ENCODE results near the gene STPG2. TPM values are rescaled to one million over a fixed set of nuclear protein-coding genes. Genes with fewer than 3 reads are reported as not detected.
A peak's percentile ranks its signal among the peaks of the same experiment; 100 is the strongest.

STPG2 gene
- total RNA-seq, 1 experiment from 2014 or later = not detected

GRCh38 chr4:97828646-97829045 lies 314.6 kb downstream of the STPG2 start:
- DNase-seq (ENCODE audit: low spot score) = no peak

DNA sequence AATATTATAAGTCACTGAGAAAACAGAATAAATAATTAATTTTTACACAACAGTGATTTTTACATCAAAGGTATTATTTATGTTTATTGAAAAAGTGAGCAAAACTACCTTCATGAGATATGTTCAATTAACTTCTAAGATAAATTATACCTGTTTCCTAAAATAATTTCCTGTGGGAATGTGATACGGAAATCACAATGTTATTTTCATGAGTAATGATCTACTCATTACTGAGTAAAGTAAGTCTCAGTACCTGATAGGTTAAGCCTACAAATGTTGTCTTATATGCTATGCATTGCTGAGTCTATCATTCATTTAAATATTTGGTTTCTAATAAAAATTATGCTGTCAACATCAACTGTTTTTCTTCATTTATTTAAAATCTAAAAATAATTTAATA lies 324.0 kb downstream of the STPG2 start:
- DNase-seq (ENCODE audit: low spot score) = no peak

DNA sequence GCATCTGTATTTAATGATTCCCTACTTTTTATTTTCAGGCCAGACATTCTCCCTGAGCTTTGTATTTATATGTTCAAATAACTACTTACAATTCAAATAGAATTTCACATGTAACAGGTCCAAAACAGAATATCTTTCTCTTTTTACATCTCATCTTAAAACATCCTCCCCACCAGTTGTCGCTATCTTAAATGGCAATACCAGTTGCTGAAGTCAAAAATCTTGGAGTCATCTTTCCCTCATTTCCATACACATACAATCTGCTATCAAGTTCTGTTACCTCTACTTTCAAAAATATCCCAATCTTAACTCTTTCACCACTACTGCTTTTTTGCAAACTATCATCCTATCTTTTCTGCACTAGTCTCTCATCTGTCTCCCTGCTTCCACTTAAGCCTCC lies 330.5 kb downstream of the STPG2 start:
- no peak for DNase-seq (ENCODE audit: low spot score)

- no peak for DNase-seq (ENCODE audit: low spot score)
Measured at GRCh38 chr4:97786306-97786920, 356.9 kb downstream of the STPG2 start.

- DNase-seq (ENCODE audit: low spot score) = no peak
Measured at GRCh38 chr4:97778174-97778573, 365.1 kb downstream of the STPG2 start.

GRCh38 chr4:97774347-97774989 lies 368.8 kb downstream of the STPG2 start:
- DNase-seq (ENCODE audit: low spot score) = no peak

DNA sequence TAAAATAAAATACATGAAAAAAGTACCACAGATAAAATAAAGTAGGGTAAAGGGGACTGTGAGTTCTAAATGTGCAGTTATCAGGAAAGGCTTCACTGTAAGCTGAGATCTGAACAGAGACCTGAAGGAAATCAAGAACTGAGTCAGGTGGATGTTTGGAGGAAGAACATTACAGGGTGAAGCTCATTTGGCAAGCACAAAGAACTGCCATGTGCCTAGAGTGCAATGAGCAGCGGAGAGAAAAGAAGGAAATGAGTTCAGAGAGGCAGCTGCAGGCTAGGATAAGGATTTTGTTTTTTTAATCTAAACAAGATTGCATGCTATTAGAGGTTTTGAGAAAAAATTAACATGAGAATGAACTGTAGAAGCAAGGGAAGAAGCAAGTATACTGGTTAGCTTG lies 373.1 kb downstream of the STPG2 start:
- DNase-seq (ENCODE audit: low spot score) = no peak

DNA sequence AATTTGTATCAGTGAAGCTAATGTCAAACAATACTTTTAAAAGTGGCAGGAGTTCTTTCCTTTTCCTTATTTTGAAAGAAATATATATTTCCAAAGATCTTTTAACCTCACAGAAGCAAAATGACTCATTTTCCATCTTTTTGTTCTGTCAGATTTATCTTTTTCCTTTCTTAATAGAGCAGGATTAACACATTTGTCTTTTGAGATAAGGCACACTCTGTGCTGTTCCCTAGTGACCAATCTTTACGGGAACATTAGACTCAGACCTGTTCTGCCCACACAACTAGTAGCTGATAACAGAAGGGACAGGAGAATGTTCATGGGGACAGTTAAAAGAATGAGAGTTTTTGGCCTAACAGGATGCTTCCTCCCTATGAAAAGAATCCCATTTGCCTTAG lies 381.2 kb downstream of the STPG2 start:
- no peak for DNase-seq (ENCODE audit: low spot score)

DNA sequence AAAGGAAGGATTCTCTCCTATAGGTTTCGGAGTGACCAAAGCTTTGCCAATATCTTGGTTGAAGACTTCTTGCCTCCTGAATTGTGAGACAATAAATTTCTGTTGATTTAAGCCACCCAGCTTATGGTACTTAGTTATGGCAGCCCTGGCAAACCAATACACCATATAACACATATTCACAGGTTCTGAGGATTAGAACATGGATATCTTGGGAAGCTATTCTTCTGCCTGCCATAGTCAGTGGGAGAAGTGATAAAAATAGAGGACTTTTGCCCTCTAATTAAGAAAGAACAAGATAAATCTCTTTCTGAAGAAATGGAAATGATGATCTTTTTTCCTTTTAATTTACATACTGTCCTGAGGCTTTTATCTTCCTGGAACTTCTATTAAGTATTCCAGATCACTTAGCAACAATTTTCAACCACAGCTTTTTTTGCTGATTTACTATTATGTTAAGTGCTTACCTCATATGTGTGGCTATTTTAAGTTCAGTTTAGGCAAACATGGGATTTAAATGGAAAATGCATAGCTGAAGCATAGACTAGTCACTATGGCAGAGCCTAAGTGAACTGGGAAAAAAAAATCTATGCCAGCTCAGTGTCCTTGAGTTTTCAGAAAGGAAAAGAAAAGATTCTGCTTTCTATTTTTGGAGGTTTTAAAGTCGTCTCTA lies 381.7 kb downstream of the STPG2 start:
- DNase-seq (ENCODE audit: low spot score) = no peak

DNA sequence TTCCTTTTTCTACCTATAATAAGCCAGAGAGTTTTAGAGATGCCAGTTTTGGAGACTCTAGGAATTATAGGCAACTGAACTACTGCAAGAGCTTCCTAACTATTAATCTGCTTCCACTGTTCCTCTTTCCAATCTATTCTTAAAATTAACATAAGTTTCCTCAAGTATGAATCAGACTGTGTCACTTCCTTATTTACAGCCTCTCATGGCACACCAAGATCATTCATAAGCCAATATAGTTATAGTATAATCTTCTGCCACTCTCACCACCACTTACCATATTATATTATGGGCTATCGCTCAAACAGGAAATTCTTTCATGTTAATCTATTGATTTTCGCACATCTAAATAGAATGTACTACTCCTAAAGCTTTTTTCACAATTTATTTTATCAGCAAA lies 383.5 kb downstream of the STPG2 start:
- no peak for DNase-seq (ENCODE audit: low spot score)

DNA sequence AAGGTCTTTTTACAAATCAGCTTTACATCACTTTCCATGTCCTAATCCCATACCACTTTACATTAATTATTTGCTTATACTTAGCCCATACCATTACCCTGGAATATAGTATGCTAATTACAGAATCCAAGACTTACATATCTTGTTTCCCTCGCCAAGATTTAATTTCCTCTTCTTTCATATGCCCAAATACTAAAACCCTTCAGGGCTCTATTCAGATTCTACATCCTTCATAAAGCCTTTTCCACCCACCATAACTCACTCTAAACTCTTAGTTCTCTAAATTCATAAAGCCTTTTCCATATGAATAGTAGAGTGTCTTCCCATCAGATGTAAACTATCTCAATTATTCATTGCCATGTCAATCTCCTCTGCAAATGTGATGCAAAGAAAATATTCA lies 390.7 kb downstream of the STPG2 start:
- no peak for DNase-seq (ENCODE audit: low spot score)

GRCh38 chr4:97747945-97748344 lies 395.3 kb downstream of the STPG2 start:
- no peak for DNase-seq (ENCODE audit: low spot score)

DNA sequence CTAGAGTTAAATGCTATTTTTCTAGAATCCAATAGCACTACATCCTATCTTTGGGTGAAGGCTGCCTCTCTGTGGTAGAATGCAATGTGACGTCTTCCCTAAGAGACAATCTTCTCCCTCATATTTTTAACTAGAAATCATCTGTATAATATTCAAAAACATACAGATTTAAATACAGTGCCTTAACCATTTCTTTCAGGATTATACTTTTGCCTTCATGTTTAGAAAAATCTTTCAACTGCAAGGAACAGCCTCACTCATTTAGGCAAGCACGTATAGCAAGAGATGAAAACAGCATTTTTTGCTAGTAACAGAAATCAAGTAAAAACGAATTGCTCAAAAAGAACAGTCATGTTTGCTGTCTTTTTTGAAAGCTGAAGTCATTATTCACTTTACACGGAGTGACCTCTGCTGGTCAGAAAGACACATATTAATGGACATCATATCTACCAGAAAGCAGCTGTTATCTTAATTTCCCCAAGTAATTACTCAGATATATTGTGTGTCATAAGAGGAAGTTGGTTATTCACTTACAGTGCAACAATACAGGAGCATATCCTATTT lies 422.3 kb downstream of the STPG2 start:
- peak; percentile 32 for DNase-seq (ENCODE audit: low spot score)

GRCh38 chr4:97691111-97691605 lies 452.1 kb downstream of the STPG2 start:
- no peak for DNase-seq (ENCODE audit: low spot score)

- no peak for DNase-seq (ENCODE audit: low spot score)
Measured at GRCh38 chr4:97670703-97671269, 472.5 kb downstream of the STPG2 start.

GRCh38 chr4:97665553-97665952 lies 477.7 kb downstream of the STPG2 start:
- DNase-seq (ENCODE audit: low spot score) = no peak

DNA sequence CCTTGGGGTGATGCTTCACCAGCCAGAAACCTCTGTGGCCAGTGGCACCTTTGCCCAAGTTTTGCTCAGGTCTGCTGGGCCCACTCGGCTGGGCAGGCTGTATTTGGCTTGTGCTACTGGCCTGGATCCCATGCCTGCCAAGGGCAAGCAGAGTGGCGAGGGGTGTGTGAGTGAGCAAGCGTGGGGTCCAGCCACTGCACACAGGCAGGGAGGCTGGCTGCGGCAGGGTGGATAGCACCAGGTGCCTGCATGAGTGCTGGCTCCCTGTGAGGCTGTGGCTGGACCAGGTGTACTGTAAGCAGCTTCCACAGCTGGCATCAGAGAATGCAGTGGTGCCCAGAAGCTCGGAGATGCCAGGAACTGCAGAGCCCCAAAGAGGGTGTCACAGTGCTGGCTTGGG lies 478.5 kb downstream of the STPG2 start:
- no peak for DNase-seq (ENCODE audit: low spot score)

GRCh38 chr4:97662133-97662532 lies 481.1 kb downstream of the STPG2 start:
- DNase-seq (ENCODE audit: low spot score) = no peak

DNA sequence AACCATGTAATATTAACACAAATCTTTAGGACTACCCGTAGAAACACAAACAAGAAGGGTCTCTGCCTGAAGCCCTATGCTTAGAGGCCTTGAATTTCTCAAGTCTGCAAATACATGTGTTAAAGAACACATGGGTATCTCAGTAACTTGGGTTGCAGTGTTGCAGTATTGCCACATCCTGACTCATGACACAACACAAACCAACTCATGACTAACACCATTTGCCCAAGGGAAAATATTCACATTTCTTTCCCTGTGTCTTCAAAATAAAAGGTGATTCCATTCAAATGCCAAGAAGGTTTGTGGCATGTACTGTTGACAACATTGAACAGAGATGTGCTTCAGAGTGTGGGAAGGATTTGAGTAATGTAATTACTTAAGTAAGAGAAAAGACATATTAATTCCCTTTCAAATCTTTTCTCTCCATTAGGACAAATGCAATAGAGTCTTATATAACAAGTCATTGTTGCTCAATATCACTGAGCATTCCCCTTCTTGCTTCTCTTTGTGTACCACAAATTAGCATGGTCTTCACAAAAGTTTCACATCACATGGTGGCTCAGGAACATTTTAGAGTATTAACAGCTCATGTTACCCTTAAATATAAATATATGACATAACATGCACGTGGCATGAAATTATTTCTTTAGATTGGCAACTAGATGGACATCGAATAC lies 487.1 kb downstream of the STPG2 start:
- DNase-seq (ENCODE audit: low spot score) = no peak

DNA sequence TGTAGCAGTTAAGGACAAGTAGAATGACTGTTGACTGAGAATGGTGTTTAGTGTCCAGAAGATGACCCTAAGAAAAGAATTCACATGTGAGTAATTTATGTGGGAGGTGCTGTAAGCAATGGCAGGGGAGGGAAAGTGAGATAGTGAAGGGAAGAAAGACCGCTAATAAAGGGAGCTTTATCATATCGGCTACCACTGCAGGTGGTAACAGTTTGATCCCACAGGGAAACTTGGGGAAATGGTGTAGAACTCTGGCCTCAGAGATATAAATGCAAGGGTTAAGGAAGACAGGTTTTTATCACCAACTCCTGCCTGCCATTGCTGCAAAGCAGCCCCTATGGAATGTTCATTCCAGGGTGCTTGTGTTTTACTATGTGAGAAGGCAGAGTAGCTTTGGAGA lies 489.6 kb downstream of the STPG2 start:
- DNase-seq (ENCODE audit: low spot score) = no peak

GRCh38 chr4:97646997-97647396 lies 496.3 kb downstream of the STPG2 start:
- no peak for DNase-seq (ENCODE audit: low spot score)

All from HT-29 (cell line).